GM12878 (cell line): ENCODE results near the gene SNX2. TPM values are rescaled to one million over a fixed set of nuclear protein-coding genes. Genes with fewer than 3 reads are reported as not detected.

Experiments used
- ATAC-seq: fragments of 200-7000 bp; cut with Tn5 transposase; 3 replicates; pipeline ENCODE4 v1.9.1; 2020; ENCODE audit warnings: mild to moderate bottlenecking, moderate library complexity
- BruUV-seq: library from RNA; stranded (reverse); fragments of 400-500 nt; replicated peaks from 2 replicates; lab custom pipeline; 2021; lab: Mats Ljungman, UMichigan
- CTCF ChIA-PET: fragments of 300-600 bp; sonication (Branson Sonifier 250); formaldehyde crosslinking; extraction: SDS; loops from one replicate; lab custom pipeline; 2021; ENCODE audit warnings: inconsistent platforms; lab: Yijun Ruan, JAX
- POLR2A ChIA-PET: fragments of 350-600 bp; formaldehyde crosslinking; extraction: SDS; loops from one replicate; lab custom pipeline; 2021; ENCODE audit warnings: inconsistent platforms; lab: Charles Lee
- RAD21 ChIA-PET: fragments of 300-600 bp; sonication (Branson Sonifier 250); formaldehyde crosslinking; loops from one replicate; lab custom pipeline; 2023; ENCODE audit warnings: antibody characterized with exemption; ENCODE audit not compliant: unreplicated experiment; lab: Charles Lee
- SMC1A ChIA-PET: fragments of 300-600 bp; sonication (Branson Sonifier 250); formaldehyde crosslinking; loops from one replicate; lab custom pipeline; 2023; ENCODE audit not compliant: unreplicated experiment, uncharacterized antibody; lab: Charles Lee
- DNase-seq: peaks from one replicate; pipeline ENCODE4 v3.0.0-alpha.2; 2011; ENCODE audit warnings: low read depth, low spot score
- FAIRE-seq: peaks from 3 replicates; lab custom pipeline; 2011; peaks lifted over from hg19 to GRCh38; lab: Jason Lieb, UNC
- H2AFZ ChIP-seq: 2 replicates; pipeline ENCODE4 v1.6.0; 2011; ENCODE audit warnings: low read depth, low read length, control low read depth; ENCODE audit not compliant: control insufficient read depth
- H3K27ac ChIP-seq: 2 replicates; pipeline ENCODE4 v1.5.1; 2011; ENCODE audit warnings: control low read depth; ENCODE audit not compliant: control insufficient read depth, insufficient read depth
- H3K27me3 ChIP-seq, 2 experiments: replicated peaks in 1 of 2; 2 replicates each; pipeline versions ENCODE4 v1.6.0 to v1.6.1; 2011; ENCODE audit warnings: low read length in 1 of 2; ENCODE audit not compliant: control insufficient read depth in 2 of 2, insufficient read depth in 2 of 2
- H3K36me3 ChIP-seq, 2 experiments: 2 replicates each; pipeline ENCODE4 v1.5.1; 2011; ENCODE audit warnings: low read length in 1 of 2; ENCODE audit not compliant: control insufficient read depth in 2 of 2, insufficient read depth in 2 of 2
- H3K4me1 ChIP-seq: 2 replicates; pipeline ENCODE4 v1.6.1; 2011; ENCODE audit warnings: mild to moderate bottlenecking, low read length, moderate library complexity, mixed read lengths; ENCODE audit not compliant: control insufficient read depth, insufficient read depth
- H3K4me2 ChIP-seq: 2 replicates; pipeline ENCODE4 v1.6.0; 2011; ENCODE audit warnings: control low read depth; ENCODE audit not compliant: control insufficient read depth, insufficient read depth
- H3K4me3 ChIP-seq: fragments of 200-600 bp; sonication (generic); 2 replicates; pipeline ENCODE4 v1.5.1; 2016
- H3K79me2 ChIP-seq: 2 replicates; pipeline ENCODE4 v1.6.0; 2011; ENCODE audit warnings: low read length; ENCODE audit not compliant: control insufficient read depth, insufficient read depth
- H3K9ac ChIP-seq: 2 replicates; pipeline ENCODE4 v1.8.0; 2011; ENCODE audit warnings: low read length, control low read depth, mixed read lengths; ENCODE audit not compliant: control insufficient read depth, insufficient read depth
- H3K9me3 ChIP-seq: replicated peaks from 3 replicates; pipeline ENCODE4 v1.5.1; 2011; ENCODE audit warnings: mild to moderate bottlenecking, low read length; ENCODE audit not compliant: control insufficient read depth, insufficient read depth
- H4K20me1 ChIP-seq: 2 replicates; pipeline ENCODE4 v1.6.0; 2011; ENCODE audit not compliant: control insufficient read depth, insufficient read depth
- IRF3 ChIP-seq: fragments of 450-650 bp; IDR thresholded peaks from 2 replicates; pipeline ENCODE4 v1.6.1; 2014; ENCODE audit warnings: mild to moderate bottlenecking
- SIN3A ChIP-seq: IDR thresholded peaks from 2 replicates; pipeline ENCODE4 v1.6.1; 2012; ENCODE audit warnings: low read depth, low read length, improper control_type of control experiment
- SPI1 ChIP-seq: IDR thresholded peaks from 2 replicates; pipeline ENCODE4 v1.6.1; 2011; ENCODE audit warnings: low read depth, mild to moderate bottlenecking, low read length, moderate library complexity, borderline replicate concordance; ENCODE audit not compliant: insufficient read depth
- SRF ChIP-seq, 2 experiments: IDR thresholded peaks; 2 replicates each; pipeline ENCODE4 v1.6.1; 2011; ENCODE audit warnings: low read depth in 2 of 2, low read length in 2 of 2, mild to moderate bottlenecking in 1 of 2, moderate library complexity in 1 of 2
- TBL1XR1 ChIP-seq: IDR thresholded peaks from 2 replicates; pipeline ENCODE4 v1.6.1; 2012; ENCODE audit warnings: low read depth, low read length, improper control_type of control experiment
- WGBS: methylation state at CpG from one replicate; pipeline ENCODE4 v1.1.6; 2016; ENCODE audit warnings: low lambda C conversion rate; ENCODE audit not compliant: insufficient replicate concordance, insufficient coverage; ENCODE audit errors: missing lambda C conversion rate; 5-methylcytosine and 5-hydroxymethylcytosine counted together
- in situ Hi-C: fragments of 300-500 bp; cut with MboI; formaldehyde crosslinking; loops from 9 replicates; pipeline ENCODE4 v1.14.3; 2018; ENCODE audit warnings: mixed read lengths
- intact Hi-C: fragments of 100-400 bp; cut with micrococcal nuclease; formaldehyde crosslinking; loops from one replicate; pipeline ENCODE4 v1.14.2; 2022; ENCODE audit not compliant: unreplicated experiment
- polyA plus RNA-seq, 11 experiments: library from polyadenylated mRNA; depleted of rRNA in 4 of 11; unstranded in 6 of 11; stranded (reverse) in 5 of 11; fragments of >200 nt; fragmentation: Nextera tagmentation in 4 of 11; fragmentation: Illumina TruSeq in 1 of 11; extraction: Ambion mirVana in 4 of 11; extraction: Trizol in 1 of 11; gene quantifications; 1 replicate in 1 of 11; 2 replicates in 10 of 11; pipeline versions ENCODE4 v1.2.1 to v1.2.3, GENCODE V29; 2011 to 2016; ENCODE audit warnings: inconsistent platforms in 2 of 11, missing spikeins in 2 of 11, low read depth in 1 of 11
- total RNA-seq, 4 experiments: library from RNA; depleted of rRNA in 3 of 4; stranded (reverse); fragments of >200 nt in 3 of 4; fragmentation: Illumina TruSeq in 1 of 4; extraction: Trizol in 1 of 4; gene quantifications; 2 replicates each; pipeline versions ENCODE4 v1.2.1 to v1.2.3, GENCODE V29; 2013 to 2021

The SNX2 gene
- total and polyA plus RNA-seq, 10 of the 15 experiments (the other 5 are each of a cell fraction or from before 2014, with no cell fraction given): 46.3 to 84.3 (median 63.0) TPM

- 64% methylated on average over 3 of the region's 3 CpGs for WGBS
Measured at GRCh38 chr5:122773619-122774018, 1.3 kb upstream of the SNX2 start.

GRCh38 chr5:122774519-122774860 is 390 bp upstream of the SNX2 start:
- no TSS peak for BruUV-seq
- peak overlapping the region; percentile 67; the same call in 1 of the 2 replicates for H3K4me3 ChIP-seq
- CTCF ChIA-PET: interaction anchor here (0.8 to 3.1 kb wide), 5 partner anchors 13 to 72 kb away, joined by 3 to 17 read pairs (median 4); no protein-coding TSS in a partner anchor
- H3K4me2 ChIP-seq: peak overlapping the region; percentile 46
- DNase-seq (no peak), FAIRE-seq (no peak), ATAC-seq (peak; percentile 26)
- H4K20me1 ChIP-seq: no peaks in the 10 kb centered on the region
- no peaks in the 10 kb centered on the region for H3K4me1 ChIP-seq
- in situ Hi-C loops (no loop called here), intact Hi-C loops (loop anchor here (2.0 kb wide), 1 partner anchor 18 kb away; no protein-coding TSS in a partner anchor)
- H3K9me3 ChIP-seq: no peaks in the 10 kb centered on the region
- TF ChIP-seq TBL1XR1 (no peak), SRF (IDR thresholded peaks at IDR 0.05; ENCODE audit: low read depth in 2 of 2, low read length in 2 of 2) (no peak), SPI1 (no peak)
- H3K27me3 ChIP-seq: no peaks in the 10 kb centered on the region
- peak overlapping the region; percentile 14; the same call in 1 of the 2 replicates for H3K9ac ChIP-seq
- SMC1A ChIA-PET: interaction anchor here (0.6 to 3.4 kb wide), 7 partner anchors 13 to 72 kb away, joined by 3 to 16 read pairs (median 5); no protein-coding TSS in a partner anchor
- peak overlapping the region; percentile 59 for H2AFZ ChIP-seq
- WGBS: 15% methylated on average over 8 of the region's 8 CpGs
- no peaks in the 10 kb centered on the region for H3K36me3 ChIP-seq
- H3K27ac ChIP-seq: no peak overlapping the region
- RAD21 ChIA-PET: interaction anchor here (2.6 kb wide), 1 partner anchor 72 kb away, joined by 10 read pairs; no protein-coding TSS in a partner anchor
- POLR2A ChIA-PET: interaction anchor here (1.1 kb wide), 1 partner anchor 70 kb away, joined by 3 read pairs; no protein-coding TSS in a partner anchor
- peaks cover 46% of the 10 kb centered on the region for H3K79me2 ChIP-seq

More at GRCh38 chr5:122773619-122774018, 1.3 kb upstream of the SNX2 start:
- ChIA-PET RAD21 (interaction anchor here (1.2 to 1.4 kb wide), 2 partner anchors 16 to 69 kb away, joined by 3 read pairs; no protein-coding TSS in a partner anchor), CTCF (interaction anchor here (0.8 to 3.1 kb wide), 5 partner anchors 12 to 71 kb away, joined by 3 to 17 read pairs (median 4); no protein-coding TSS in a partner anchor), POLR2A (no interaction called here), SMC1A (interaction anchor here (1.9 to 3.4 kb wide), 3 partner anchors 12 to 71 kb away, joined by 5 to 16 read pairs (median 13); no protein-coding TSS in a partner anchor)
- Histone ChIP-seq H3K9me3 (no peaks in the 10 kb centered on the region), H3K79me2 (peaks cover 37% of the 10 kb centered on the region), H3K4me2 (no peak overlapping the region), H3K4me3 (no peak overlapping the region), H3K4me1 (no peaks in the 10 kb centered on the region), H3K9ac (no peak overlapping the region), H2AFZ (no peak overlapping the region), H3K36me3 (no peaks in the 10 kb centered on the region), H3K27ac (no peak overlapping the region), H4K20me1 (no peaks in the 10 kb centered on the region), H3K27me3 (no peaks in the 10 kb centered on the region)
- in situ Hi-C loops (no loop called here), intact Hi-C loops (loop anchor here (2.0 kb wide), 1 partner anchor 17 kb away; no protein-coding TSS in a partner anchor)
- BruUV-seq: no TSS peak
- FAIRE-seq (no peak), ATAC-seq (no peak), DNase-seq (no peak)
- TF ChIP-seq IRF3 (no peak), SIN3A (no peak)
